Epithelial cell of esophagus (primary cell): ENCODE data around the gene TTC8.

ENCODE experiments used
- DNase-seq: peaks from one replicate; pipeline ENCODE4 v3.0.0; 2010; ENCODE audit warnings: low read depth
- H3K4me3 ChIP-seq: 2 replicates; pipeline ENCODE4 v1.5.1; 2011; ENCODE audit warnings: mild to moderate bottlenecking, low read length, control low read depth
- TF ChIP-seq, protein P1 (sequence below): IDR thresholded peaks from 2 replicates; pipeline ENCODE4 v1.5.1; 2011; ENCODE audit warnings: low read depth, mild to moderate bottlenecking, low read length, control low read depth, inconsistent platforms; ENCODE audit not compliant: insufficient read depth; ENCODE audit errors: missing control alignments

Gene TTC8

DNA sequence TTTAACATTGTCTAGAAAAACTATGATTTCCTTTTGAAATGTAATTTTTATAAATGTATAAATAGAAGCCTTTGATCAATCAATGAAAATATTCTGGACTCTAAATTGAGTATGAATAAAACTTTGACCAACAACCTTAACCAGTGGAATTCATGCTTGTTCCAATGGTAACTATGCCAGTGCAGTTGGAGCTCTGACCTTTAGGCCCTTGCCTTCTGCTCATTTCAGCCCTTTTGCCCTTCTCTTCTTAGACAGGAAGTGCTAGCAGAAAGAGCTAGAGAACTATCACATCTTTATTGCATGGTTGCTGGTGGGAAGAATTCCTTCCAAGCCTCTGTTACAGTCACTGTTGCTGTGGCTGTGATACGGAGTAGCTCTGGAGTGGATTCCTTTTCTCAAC, 39.7 kb downstream of the TTC8 start:
- DNase-seq: no peak
- TF ChIP-seq, protein P1, sequence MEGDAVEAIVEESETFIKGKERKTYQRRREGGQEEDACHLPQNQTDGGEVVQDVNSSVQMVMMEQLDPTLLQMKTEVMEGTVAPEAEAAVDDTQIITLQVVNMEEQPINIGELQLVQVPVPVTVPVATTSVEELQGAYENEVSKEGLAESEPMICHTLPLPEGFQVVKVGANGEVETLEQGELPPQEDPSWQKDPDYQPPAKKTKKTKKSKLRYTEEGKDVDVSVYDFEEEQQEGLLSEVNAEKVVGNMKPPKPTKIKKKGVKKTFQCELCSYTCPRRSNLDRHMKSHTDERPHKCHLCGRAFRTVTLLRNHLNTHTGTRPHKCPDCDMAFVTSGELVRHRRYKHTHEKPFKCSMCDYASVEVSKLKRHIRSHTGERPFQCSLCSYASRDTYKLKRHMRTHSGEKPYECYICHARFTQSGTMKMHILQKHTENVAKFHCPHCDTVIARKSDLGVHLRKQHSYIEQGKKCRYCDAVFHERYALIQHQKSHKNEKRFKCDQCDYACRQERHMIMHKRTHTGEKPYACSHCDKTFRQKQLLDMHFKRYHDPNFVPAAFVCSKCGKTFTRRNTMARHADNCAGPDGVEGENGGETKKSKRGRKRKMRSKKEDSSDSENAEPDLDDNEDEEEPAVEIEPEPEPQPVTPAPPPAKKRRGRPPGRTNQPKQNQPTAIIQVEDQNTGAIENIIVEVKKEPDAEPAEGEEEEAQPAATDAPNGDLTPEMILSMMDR: no peak
- no peak overlapping the region for H3K4me3 ChIP-seq

DNA sequence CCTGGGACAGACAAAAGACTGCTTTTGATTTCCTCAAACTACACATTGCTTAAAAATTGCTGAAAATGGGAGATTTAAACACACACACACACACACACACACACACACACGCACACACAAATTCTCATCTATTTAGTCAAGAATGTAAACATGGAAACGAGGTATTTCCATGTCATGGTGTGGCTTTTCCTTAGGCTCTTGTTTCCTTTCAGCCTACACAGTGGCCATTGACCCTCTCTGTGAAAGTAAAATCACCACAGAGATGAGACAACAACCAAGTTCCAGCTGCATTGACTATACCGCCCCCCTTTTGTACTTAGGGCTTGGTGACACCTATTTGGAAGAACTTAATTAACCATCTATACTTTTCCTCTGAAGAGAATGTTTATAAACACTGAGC, 41.9 kb downstream of the TTC8 start:
- no peak overlapping the region for H3K4me3 ChIP-seq
- TF ChIP-seq, protein P1: no peak
- DNase-seq: peak; percentile 4

DNA sequence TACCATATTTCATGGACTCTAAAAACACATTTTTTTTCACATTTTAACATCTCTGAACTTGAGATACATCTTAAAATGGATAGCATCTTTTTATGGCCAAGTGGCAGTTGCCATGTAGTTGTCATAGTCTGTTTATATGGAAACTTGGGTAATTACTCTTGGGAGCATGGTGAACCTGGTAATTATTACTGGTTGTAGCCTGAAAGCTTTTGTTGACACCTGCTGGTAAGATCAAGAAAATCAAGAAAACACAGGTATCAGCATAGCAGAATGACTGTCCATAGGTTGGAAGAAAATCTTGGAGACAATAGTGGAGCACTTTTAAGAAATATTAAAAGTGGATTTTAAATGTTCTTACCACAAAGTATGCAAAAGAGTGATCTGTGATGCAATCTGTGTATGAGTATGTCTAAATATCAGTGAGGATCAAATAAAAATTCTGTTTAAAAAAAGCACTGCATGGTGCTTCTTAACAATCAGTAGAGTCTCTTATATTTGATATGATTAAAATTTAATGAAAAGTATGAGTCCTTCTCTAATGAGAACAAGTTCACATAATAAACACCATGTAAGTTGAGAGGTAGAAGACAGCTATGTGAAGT, 44.2 kb downstream of the TTC8 start:
- peak; percentile 60 for DNase-seq
- TF ChIP-seq, protein P1: peak; percentile 64
- H3K4me3 ChIP-seq: no peak overlapping the region

DNA sequence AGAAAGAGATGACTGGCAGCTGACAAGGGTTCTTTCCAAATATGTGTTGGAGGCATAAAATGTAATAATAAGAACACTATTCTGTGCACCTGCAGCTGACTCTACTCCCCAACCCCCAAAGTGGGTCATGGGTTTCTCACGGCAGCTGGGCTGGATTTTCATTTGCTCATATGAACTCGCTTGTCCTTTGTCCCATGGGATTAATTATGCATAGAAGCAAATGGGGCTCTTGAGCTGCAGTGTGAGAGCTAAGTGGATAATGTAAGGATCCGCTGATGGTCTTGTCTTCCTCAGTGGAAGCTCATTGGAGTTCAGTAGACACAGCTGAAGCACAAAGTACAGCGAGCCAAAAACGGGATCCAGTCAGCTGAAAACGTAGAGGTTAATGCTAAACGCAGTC, 46.3 kb downstream of the TTC8 start:
- DNase-seq: no peak
- TF ChIP-seq, protein P1: no peak
- no peak overlapping the region for H3K4me3 ChIP-seq

DNA sequence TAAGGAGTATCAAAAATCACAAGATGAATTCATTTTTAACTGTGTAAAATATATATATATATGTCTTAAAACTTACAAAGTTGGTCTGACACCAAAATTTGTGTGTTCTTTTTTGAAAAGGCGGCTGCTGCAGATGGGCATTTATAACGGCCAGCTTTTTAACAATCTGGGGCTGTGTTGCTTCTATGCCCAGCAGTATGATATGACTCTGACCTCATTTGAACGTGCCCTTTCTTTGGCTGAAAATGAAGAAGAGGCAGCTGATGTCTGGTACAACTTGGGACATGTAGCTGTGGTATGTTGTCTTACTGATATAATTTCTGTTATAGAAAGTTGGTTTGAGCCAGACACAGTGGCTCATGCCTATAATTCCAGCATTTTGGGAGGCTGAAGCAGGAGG, 47.0 kb downstream of the TTC8 start:
- TF ChIP-seq, protein P1: no peak
- no peak overlapping the region for H3K4me3 ChIP-seq
- DNase-seq: no peak

DNA sequence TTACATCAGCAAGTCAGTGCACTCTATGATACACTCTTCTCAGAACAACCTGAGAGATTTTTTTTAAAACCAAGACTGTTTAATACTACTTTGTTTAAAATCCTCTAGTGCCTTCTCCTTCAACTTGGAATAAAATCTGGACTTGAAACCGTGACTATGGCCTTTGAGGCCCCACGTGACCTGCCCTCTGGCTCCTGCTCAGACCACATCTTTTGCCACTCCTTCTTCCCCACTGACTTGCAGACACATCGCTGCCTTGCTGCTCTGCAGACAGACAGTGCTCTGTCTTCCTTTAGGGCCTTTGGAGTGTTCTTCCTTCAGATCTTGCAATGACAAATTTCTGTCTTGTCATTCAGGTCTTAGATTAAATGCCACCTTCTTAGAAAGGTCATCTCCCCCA, 48.5 kb downstream of the TTC8 start:
- DNase-seq: no peak
- no peak overlapping the region for H3K4me3 ChIP-seq
- TF ChIP-seq, protein P1: no peak

DNA sequence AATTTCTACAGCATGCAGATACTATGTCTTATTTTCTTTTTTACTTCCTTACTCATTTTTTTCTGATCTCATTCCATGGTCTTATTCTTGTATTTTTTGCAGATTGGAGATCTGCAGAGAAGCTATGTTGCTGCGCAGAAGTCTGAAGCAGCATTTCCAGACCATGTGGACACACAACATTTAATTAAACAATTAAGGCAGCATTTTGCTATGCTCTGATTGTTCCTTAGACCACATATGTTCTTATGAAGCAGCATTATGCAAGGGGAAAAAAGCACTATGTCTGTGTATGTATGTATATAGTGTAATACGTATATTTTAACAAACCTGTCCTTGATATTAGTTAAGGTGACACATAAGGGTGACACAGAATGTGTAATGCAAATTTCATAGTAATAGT, 52.7 kb downstream of the TTC8 start:
- no peak for DNase-seq
- TF ChIP-seq, protein P1: no peak
- no peak overlapping the region for H3K4me3 ChIP-seq
